Frontal cortex (tissue), 4 donors: ENCODE measurements around the gene GINS1. TPM values are rescaled to one million over a fixed set of nuclear protein-coding genes. Genes with fewer than 3 reads are reported as not detected.

ENCODE experiments used
- DNase-seq, 2 donors: peaks; one replicate each; pipeline ENCODE4 v3.0.0; 2012; ENCODE audit warnings: low spot score in 2 of 2
- FAIRE-seq: peaks from 2 replicates; lab custom pipeline; 2012; peaks lifted over from hg19 to GRCh38; lab: Jason Lieb, UNC
- total RNA-seq: library from RNA; depleted of rRNA; stranded (reverse); fragments of >200 nt; gene quantifications from one replicate; pipeline ENCODE4 v1.2.3, GENCODE V29; 2014
- donor health status: control.
- donor health status: control.
- donor health status: control.

The GINS1 gene
- total RNA-seq, 1 donor from 2014 or later = 9.8 TPM

DNA sequence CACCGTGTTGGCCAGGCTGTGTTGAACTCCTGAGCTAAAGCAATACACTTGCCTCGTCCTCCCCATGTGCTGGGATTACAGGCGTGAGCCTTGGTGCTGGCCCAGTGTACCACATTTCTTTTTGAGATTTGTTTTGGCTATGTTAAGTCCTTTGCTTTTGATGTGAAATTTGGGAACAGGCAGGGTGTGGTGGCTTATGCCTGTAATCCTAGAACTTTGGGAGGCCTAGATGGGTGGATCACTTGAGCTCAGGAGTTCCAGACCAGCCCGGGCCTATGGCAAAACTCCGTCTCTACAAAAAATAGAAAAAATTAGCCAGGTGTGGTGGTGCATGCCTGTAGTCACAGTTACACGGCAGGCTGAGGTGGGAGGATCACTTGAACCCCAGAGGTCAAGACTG, 40.2 kb downstream of the GINS1 start:
- FAIRE-seq (no peak), DNase-seq (no peak)

DNA sequence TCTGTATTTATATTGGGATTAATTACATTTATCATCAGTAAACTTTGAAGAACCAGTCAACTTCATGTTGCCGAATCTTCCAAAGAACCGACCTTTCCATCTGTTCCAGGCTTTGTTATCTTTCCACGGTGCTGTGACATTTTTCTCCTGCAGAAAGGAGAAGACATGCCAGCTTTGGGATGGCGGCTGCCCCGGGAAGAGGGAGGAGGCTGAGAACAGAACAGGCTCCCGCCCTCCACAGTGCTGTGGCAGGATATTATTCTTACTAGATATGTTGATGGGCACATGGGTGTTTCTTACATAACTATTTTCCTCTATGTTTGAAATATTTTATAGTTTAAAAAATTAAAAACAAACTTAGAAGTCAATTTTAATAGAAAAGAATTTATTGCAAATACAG, 44.9 kb downstream of the GINS1 start:
- no peak for DNase-seq
- no peak for FAIRE-seq

DNA sequence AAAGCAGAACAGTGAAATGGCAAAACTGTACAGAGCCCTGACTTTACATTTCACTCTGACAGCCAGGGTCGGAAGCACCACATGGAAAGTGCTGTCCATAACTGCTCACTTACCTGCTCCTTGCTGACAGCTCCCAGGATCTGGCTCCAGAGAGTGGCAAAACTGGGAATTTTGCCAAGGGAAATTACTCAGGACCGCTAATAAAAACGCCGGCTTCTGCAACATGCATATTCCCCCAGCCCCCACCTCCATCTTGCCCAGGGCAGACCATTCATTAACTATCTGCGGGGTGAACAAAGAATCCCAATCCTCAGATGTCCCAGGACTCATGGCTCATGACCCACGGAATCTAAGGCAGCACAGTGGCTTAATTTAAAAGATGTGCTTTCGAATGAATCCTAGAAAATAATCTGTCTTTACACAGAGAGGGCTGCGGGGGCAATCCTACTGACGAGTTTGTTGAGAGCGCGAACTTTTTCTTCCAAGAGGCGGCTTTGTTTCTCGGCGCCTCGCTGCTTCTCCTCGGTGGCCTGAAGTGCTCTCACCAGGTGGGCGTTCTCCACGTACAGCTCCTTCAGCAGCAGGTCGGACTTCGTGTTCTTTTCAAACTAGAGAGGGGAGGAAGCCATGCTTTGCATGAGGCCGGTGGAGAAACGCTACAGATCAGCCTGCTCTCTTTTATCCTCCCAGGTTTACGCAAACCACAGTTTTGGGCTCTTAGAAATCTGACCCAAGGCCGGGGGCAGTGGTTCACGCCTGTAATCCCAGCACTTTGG, 45.8 kb downstream of the GINS1 start:
- no peak for DNase-seq
- no peak for FAIRE-seq

DNA sequence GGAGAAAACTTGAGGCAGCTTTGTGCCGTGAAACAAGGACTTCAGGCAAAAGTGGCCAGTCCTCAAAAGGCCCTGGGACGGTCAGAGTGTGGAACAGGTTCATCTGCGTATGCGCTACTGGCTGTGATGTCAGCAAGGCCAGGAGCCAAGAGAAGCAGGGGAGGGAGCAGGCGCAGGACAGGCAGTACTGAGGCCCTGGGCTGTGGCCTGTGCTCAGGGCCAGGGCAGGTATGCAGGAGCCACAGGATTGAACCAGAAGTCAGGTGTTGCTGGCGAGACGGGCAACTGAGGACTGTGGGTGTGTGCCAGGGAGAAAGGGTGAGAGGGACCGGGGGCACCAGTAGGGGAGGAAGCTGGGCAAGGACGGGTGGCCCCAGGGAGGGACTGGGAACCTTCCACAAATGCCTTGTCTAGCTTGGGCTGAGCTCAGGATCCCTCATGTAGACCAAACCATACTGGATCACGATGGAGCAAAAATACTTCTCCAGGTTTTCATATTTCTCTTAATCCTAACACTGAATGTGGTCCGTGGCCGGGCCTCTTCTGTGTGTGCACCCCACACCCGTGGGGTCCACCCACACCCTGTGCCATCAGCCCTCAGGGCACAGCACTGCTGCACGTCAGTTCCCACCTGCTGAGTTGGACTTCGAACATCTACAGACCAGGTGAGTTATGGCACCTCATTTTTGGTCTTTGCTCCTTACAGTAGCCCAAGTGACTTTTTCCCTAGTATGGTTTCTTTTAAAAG, 46.9 kb downstream of the GINS1 start:
- no peak for FAIRE-seq
- no peak for DNase-seq

DNA sequence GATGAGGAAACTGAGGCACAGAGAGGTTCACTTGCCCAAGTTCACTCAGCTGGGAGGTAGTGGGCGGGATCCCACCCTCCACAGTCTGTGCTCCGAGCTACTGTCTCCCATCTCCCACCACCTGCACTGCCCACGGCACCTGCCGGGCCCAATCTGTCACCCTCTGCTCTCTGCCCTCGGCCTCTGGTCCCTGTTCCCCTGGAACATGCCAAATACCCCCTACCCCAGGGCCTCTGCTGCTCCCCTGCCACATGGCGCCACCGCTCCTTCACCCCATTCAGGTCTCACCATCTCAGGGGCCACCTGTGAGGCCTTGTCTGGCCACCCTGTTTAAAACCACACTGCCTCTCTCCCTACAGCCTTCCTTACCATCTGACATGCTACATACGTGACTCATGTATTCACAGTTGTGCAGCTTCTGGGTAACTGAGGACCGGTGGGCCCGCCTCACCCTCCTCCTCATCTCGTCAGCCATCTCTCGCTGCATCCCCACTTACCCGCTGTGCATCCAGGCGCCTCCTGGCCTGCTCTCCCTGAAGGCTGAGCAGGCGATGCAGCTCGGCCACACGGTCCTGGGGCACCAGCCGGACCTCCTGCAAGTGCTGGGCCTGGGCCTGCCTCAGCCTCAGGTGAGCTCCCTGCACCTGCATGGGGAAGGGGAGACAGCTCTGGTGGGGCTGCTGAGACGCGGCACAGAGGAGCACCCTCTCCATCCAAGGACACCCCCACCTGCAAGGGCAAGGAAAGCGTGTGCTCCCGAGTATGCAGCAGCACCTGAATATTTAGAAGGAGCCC, 50.6 kb downstream of the GINS1 start:
- DNase-seq (no peak), FAIRE-seq (no peak)

DNA sequence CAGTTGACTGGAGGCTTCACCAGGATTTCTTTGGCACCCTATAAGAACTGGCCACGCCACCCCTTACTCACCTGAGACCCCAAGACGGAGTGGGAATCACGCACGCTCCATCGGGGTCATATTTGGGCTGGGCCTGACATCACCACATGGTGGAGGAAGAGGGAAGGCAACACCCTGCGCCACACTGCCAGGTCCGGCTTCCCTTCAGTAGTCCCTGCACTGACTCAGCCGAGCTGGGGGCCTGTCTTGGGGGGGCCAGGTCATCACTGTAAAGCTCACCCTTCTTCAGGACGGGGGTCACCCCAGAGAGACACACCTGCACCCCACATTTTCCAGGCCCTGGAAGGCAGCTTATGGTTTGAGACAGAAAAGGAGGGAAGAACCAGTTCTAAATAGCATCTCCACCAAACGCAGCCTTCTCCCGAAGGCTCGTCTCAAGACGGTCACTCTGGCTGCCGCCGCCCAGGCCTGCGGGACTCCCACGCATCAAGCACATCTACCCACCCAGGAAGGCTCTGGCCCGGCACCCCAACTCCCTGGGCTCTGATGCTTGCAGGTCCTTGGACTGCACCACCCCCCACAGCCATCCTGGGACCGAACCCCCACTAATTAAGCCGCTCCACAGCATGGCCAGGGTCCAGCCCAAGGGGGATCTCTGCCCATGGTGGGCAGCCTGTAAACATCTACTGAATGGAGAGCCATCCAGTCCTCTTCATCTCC, 51.8 kb downstream of the GINS1 start:
- FAIRE-seq = no peak
- no peak for DNase-seq

DNA sequence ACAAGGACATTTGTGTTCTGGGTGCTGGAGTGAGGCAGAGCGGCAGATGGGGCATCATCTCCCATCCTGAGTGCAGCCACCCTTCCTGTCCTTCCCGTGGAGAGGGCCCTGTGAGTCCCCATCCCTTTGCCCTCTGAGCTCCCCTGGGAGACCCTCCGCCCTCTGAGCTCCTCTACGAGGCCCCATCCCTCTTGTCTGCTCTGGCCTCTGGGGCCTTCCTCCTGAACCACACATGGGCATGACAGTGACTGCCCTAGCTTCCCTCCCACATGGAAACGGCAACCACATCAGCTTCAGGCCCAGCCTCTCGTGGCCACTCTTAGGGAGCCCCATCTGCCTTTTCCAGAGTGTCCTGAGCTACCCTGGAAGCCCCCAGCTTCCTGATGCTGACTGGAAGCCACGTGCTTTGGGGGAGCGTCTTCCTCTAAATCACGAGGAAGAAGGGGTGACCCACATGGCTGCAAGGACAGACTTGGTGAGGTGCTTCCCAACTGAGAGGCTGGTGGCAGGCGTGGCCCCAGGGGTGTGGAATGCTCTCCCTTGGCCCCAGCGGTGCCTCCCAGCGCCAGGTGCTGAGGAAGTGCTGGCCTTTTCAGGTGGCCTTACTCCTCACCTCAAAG, 52.6 kb downstream of the GINS1 start:
- no peak for DNase-seq
- no peak for FAIRE-seq

DNA sequence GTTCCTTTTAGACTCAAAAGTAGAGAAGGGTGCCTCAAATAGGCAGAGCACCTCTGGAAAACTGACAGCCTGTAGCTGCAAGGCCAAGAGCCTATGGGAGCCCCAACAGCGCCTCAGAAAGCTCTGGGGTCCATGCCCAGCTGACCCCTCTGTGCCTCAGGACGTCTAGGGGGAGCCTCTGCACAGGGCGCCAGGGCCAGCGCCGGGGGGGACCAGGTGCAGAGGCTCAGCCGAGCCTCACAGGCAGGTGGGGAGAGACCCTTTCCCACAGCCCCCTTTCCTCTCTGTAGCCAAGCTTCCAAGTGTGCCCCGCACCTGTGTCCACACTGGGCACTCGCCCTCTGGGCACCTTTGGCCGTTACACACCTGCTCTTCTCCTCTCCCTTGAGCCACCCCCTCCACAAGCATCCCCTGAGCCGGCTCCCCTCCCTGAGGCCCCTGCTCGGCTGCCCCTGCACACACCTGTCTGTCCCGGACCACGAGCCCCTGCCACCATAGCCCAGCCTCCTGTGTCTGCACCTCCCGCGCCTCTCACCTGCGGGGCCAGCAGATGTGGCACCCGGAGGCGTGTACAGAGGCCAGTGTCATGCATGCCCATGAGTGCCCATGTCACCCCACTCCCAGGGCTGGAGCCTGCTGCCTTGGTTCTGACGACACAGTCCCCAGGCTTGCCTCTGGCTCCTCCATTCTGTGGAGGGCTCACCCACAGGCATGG, 53.2 kb downstream of the GINS1 start:
- DNase-seq = no peak
- FAIRE-seq = no peak

DNA sequence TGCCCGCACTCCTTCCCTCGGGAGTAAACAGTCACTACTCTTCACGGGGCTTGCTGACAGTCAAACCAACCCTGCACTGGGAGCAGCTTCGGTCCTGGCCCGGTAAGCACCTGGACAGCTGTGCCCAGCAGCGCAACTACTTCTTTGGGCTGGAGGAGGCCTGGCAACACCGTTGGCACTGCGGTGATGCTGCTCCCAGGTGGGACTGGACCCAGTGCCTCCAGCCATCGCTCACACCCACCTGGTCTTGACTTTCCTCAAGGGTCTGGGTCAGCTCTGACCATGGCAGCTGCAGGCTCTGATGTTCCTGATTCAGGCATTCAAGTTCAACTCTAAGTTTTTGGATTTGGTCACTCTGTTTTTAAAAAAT, 53.8 kb downstream of the GINS1 start:
- FAIRE-seq (no peak), DNase-seq (no peak)

DNA sequence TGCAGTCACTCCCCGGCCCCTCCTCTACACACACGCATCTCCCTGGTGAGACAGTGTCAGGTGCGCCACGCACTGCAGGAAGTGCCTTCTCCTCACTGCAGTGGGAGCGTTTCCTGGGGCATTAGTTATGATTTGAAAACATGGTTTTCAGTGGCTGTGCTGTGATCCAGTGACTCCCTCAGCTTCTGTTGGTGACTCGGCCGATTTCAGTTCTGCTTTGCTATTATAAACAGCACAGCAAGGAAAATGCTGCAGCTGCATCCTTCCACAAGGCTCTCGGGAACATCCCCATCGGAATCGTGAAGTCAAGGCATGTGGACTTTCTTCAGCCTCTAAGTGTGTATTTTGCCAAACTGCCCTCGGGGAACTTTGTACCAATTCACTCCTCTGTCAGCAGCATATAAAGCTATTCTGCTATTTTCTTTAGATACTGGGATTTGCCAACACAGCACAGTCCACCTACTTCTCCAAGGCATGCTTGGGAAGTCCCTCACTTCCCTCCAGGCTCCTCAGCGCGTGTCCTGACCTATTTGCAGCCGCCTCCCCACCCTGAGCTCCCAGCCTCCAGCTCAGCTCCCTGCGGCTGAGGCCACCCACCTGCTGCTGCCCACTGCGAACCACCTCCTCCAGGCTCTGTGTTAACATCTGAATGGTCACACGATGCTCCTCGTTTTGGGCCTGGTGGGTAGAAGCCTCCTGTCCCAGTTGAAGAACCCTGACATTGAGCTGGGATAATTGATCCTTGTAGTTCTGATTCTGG, 54.5 kb downstream of the GINS1 start:
- no peak for FAIRE-seq

DNA sequence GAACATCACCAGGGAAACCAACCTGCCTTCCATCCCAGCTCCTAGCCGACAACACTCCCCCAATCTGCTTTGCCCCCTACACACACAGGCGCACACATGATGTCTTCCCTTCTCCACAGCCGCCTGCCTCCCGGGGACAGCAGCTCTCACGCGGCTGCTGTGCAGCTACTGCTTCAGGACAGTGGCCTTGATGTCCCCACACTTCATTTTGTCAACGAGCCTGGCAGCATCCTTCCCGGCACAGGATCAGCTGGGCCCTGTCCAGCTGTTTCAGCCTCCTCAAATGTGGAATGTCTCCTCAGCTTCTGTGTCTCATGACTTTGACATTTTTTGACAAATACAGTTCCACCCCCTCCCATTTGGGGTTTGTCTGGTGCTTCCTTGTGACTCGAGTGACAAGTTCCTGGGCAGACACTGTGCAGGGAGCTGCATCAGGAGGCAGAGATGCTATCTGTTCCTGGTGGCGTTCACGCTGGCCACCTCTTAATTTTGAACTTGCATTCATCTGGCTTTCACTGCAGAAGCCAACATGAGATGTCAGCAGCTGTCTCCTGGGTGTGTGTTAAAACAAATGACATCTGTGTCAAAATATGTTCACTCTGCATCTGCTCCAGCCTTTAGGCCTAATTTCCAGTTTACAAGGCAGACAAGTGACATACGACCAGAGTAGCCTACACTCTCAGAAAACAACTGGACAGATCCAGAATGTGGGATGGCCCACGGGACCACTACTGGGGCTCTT, 57.2 kb downstream of the GINS1 start:
- DNase-seq (no peak), FAIRE-seq (no peak)

More for the DNA sequence above, 54.5 kb downstream of the GINS1 start:
- no peak for DNase-seq

DNA sequence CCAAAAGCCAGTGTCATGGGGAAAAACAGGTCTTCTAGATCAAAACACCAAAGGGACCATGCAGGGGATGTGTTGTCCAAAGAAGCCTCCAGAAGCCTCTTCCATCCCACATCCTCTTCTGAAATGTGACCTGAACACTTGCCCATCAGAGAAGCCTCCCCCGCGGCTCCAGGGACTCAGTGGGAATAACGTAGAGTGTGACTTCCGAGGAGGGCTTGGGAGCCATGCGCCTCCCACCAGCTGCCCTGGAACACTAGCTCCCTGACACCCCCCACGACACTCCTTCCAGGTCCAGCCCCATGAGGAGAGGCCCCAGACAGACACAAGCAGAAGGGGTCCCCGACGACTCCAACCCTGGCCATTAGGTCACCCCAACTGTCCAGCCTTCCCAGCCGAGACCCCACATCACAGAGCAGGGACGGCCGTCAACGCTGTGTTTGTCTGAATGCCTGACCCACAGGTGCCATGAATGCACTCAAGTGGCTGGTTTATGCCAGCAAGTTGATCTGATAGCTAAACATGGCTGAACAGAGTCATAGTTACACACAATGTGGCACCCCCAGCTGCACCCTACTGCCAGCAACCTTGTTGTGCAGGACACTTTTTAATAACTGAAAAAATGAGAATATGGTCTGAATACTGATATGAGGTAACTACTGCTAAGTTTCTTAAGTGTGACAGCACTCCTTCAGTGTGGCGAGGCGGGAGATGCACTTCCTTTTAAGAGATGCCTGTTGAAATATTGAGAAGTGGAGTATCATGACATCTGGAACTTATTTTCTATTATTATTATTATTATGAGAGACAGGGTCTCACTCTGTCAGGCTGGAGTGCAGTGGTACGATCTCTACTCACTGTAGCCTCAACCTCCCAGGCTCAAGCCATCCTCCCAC, 58.0 kb downstream of the GINS1 start:
- DNase-seq (no peak), FAIRE-seq (no peak)

DNA sequence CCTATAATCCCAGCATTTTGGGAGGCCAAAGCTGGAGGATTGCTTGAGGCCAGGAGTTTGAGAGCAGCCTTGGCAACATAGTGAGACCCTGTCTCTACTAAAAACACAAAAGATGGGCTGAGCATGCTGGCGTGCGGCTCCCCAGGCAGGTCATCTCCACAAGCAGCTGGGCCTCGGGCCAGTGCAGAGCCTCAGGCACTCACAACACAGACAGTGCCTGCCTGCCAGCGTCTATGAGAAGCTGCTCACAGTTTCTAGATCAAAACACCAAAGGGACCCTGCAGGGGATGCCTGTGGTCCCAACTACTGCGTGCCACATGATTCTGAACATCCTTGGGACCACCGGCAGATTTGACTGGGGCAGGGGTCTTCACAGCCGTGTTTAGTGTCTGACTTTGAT, 59.4 kb downstream of the GINS1 start:
- DNase-seq = no peak
- no peak for FAIRE-seq

DNA sequence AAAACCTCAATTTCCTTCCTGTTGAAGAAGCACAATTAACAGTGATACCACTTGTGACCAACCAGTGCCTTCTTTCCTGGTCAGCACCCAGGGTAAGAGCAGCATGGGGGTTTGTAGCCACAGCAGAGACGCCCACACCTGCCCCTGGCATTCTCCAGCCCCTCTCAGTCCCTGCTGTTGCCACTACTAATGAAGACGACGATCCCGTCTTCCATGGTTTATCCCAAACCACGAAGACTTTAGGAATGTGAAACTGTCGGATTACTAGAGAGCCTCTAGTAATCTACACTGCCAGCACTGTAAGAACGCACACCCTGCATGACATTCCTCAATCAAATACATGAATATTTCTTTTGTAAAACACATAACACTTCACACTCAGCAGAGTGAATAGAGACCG, 60.0 kb downstream of the GINS1 start:
- DNase-seq = no peak
- FAIRE-seq = no peak

DNA sequence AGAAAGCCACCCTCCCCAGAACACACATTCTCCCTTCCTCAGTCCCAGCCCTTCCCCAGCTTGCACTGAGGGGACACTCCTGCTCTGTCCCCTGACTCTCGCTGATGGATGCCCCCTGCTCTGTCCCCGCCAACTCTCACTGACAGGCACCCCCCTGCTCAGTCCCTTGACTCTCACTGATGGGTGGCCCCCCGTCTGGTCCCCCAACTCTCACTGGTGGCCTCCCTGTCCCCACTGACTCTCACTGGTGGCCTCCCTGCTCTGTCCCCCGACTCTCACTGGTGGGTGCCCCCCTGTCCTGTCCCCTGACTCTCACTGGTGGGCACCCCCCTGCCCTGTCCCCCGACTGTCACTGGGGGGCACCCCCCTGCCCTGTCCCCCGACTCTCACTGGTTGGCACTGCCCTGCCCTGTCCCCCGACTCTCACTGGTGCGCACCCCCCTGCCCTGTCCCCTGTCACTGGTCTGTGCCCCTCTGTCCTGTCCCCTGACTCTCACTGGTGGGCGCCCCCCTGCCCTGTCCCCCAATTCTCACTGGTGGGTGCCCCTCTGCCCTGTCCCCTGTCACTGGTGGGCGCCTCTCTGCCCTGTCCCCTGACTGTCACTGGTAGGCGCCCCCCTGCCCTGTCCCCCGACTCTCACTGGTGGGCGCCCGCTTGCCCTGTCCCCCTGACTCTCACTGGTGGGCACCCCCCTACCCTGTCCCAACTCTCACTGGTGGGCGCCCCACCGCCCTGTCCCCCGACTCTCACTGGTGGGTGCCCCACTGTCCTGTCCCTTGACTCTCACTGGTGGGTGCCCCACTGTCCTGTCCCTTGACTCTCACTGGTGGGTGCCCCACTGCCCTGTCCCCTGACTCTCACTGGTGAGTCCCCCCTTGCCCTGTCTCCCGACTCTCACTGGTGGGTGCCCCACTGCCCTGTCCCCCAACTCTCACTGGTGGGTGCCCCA, 60.9 kb downstream of the GINS1 start:
- DNase-seq = no peak
- FAIRE-seq = no peak

DNA sequence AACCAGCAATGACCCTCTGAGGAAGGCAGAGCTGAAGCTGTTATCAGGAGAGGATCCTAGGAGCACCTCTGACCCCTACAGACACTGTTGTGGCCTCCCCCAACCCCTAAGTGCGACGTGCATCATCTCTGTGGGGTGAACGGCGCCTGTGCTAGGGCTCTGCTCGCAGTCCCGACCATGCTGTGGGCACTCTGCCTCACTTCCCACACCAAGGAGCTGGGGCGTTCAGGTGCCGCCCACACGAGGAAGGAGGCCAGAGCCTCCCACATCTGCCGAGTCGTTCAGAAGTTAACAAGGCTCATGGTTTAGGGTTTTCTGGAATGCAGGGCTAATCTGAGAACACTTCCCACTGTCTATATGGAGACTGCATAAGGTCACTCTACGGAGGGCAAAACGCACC, 62.1 kb downstream of the GINS1 start:
- no peak for FAIRE-seq

More for the DNA sequence above, 62.1 kb downstream of the GINS1 start:
- DNase-seq = no peak
